Activated CD4-positive, alpha-beta memory T cell treated with anti-CD3 and anti-CD28 coated beads for 36 hours (primary cell): ENCODE measurements around the gene MCEE. TPM values are rescaled to one million over a fixed set of nuclear protein-coding genes. Genes with fewer than 3 reads are reported as not detected.
"Not testable (repeated sequence)": the region's sequence is repeated elsewhere in the genome, so short reads cannot be mapped to it uniquely, and the experiment has no call there.

Experiments
- CTCF ChIA-PET: fragments of 350-600 bp; sonication (Branson Sonifier 250); formaldehyde crosslinking; loops from one replicate; lab custom pipeline; 2021; ENCODE audit warnings: antibody characterized with exemption, inconsistent platforms; lab: Charles Lee
- POLR2A ChIA-PET: fragments of 350-600 bp; sonication (Branson Sonifier 250); formaldehyde crosslinking; loops from one replicate; lab custom pipeline; 2021; ENCODE audit warnings: antibody characterized with exemption; lab: Charles Lee
- DNase-seq: peaks from one replicate; pipeline ENCODE4 v3.0.0-alpha.2; 2020
- H3K27ac Mint-ChIP-seq: one replicate; pipeline ENCODE4 v1.8.0; 2021; ENCODE audit warnings: mixed read lengths
- H3K27me3 Mint-ChIP-seq: one replicate; pipeline ENCODE4 v1.8.0; 2021; ENCODE audit warnings: mixed read lengths
- H3K36me3 Mint-ChIP-seq: one replicate; pipeline ENCODE4 v1.8.0; 2021; ENCODE audit warnings: mixed read lengths
- H3K4me1 Mint-ChIP-seq: one replicate; pipeline ENCODE4 v1.8.0; 2021; ENCODE audit warnings: low read depth, mixed read lengths
- H3K4me3 Mint-ChIP-seq: one replicate; pipeline ENCODE4 v1.8.0; 2021; ENCODE audit warnings: mild to moderate bottlenecking, mixed read lengths
- H3K9me3 Mint-ChIP-seq: one replicate; pipeline ENCODE4 v1.8.0; 2021; ENCODE audit warnings: mixed read lengths
- intact Hi-C: fragments of 100-400 bp; cut with micrococcal nuclease; formaldehyde crosslinking; loops from one replicate; pipeline ENCODE4 v1.15.1; 2023
- total RNA-seq, 2 experiments: library from RNA; stranded (reverse); gene quantifications; one replicate each; pipeline ENCODE4 v1.2.3, GENCODE V29; 2021

MCEE gene
- 10 to 100 TPM; 12.0 to 16.1 TPM for total RNA-seq

DNA sequence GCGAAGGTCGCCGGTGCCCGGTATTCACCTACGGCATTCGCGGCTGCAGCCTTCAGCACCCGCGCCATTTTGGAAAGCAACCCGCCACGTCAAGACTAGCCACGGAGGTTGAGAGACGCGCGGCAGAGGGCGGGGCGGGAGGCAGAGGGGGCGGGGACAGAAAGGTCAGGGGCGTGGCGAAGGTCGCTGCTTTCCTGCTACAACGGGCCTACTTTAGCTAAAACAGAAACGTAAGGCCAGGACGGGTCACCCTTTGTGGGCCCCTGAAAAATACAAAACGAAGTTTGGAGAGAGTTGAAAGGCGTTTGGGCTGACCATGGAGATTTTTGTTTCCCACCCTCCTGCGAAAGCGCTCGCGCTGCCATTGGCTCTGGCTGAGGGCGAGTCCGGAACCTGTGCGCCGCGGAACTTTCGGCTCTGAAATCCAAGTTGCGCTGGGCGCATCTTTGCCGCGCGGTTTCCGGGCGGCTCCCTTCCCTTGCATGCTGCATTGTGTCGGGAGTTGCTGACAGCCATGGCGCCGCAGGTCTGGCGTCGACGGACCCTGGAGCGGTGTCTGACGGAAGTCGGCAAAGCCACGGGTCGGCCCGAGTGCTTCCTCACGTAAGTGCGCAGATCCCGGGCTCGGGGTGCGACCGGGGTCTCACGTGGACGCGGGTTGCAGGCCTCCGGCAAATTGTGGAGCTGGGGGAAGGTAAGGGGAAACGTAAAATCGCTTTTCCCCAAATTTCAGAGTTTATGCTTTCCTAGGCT, at the start of gene MCEE, which contains the start of gene MPHOSPH10:
Gene MCEE, minus strand, starts transcription at position 78 of the 753 bp plus-strand sequence. Its CDS starts 10 bp downstream, at position 68.
Gene MPHOSPH10, plus strand, starts transcription at position 483 of the 753 bp plus-strand sequence. Its CDS starts 32 bp downstream, at position 515.
- H3K4me1 Mint-ChIP-seq: peaks cover 11% of the 10 kb centered on the region
- peaks cover 8% of the 10 kb centered on the region for H3K36me3 Mint-ChIP-seq
- ChIA-PET POLR2A (interaction anchor here (0.7 to 2.6 kb wide), 8 partner anchors 9 to 97 kb away, joined by 3 to 20 read pairs (median 4); partner anchors contain the start of genes NAGK and PAIP2B), CTCF (interaction anchor here (0.9 to 4.1 kb wide), 6 partner anchors 14 to 146 kb away, joined by 3 to 28 read pairs (median 3); partner anchors contain the start of gene NAGK)
- H3K27me3 Mint-ChIP-seq: no peaks in the 10 kb centered on the region
- H3K4me3 Mint-ChIP-seq: no peak within 1 kb of the TSS
- no peak within 1 kb of the TSS for H3K27ac Mint-ChIP-seq
- DNase-seq: peak; percentile 94
- intact Hi-C loops: loop anchor here (1.0 kb wide), 3 partner anchors 30 to 97 kb away; partner anchors contain the start of genes NAGK and PAIP2B
- H3K9me3 Mint-ChIP-seq: no peaks in the 10 kb centered on the region

DNA sequence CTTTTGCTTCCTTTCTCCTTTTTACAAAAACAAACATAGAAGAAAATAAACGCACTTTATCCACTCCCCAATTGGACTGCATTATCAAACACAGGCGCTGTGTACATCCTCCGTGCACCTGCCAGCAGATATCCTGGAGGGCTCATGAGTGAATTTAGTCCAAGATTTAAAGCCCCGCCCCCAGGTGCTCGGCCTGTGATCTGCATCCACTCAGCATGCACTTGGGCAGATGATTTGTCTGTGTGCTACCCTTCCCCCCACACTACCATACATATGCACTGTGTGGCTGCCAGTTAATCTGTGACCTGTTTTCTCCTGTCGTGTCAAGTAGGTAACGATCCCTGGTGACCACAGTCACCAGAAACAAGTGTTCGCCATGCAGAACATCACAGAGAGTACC, 48.8 kb upstream of the MCEE start:
- H3K9me3 Mint-ChIP-seq, POLR2A ChIA-PET, H3K36me3 Mint-ChIP-seq, H3K27me3 Mint-ChIP-seq, CTCF ChIA-PET, H3K4me3 Mint-ChIP-seq, intact Hi-C loops, DNase-seq, H3K27ac Mint-ChIP-seq, H3K4me1 Mint-ChIP-seq: not testable (repeated sequence)

DNA sequence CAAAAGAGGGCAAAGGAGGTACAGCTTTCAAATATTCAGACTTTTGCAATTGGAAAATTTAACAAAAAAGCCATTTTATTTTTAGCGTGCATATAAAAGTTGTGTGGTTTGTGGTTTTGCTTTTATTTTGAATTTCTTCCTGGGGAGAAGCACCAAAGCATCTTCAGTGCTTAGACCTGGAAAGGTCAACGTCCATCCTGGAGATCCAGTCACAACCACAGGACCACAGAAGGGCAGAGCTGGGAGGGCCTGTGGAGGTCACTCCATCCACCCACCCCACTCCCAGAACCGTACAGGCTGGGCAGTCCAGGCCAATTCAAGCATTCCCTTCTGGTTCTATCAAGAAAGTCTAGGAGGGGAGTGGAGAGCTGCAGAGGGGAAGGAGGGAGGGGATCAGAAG, 44.2 kb upstream of the MCEE start:
- ChIA-PET POLR2A (no interaction called here), CTCF (no interaction called here)
- no peak for DNase-seq
- peaks cover 3% of the 10 kb centered on the region for H3K4me1 Mint-ChIP-seq
- intact Hi-C loops: no loop called here
- no peaks in the 10 kb centered on the region for H3K9me3 Mint-ChIP-seq
- peaks cover 2% of the 10 kb centered on the region for H3K27me3 Mint-ChIP-seq
- no peaks in the 10 kb centered on the region for H3K36me3 Mint-ChIP-seq
- no peak overlapping the region for H3K4me3 Mint-ChIP-seq
- H3K27ac Mint-ChIP-seq: no peak overlapping the region

DNA sequence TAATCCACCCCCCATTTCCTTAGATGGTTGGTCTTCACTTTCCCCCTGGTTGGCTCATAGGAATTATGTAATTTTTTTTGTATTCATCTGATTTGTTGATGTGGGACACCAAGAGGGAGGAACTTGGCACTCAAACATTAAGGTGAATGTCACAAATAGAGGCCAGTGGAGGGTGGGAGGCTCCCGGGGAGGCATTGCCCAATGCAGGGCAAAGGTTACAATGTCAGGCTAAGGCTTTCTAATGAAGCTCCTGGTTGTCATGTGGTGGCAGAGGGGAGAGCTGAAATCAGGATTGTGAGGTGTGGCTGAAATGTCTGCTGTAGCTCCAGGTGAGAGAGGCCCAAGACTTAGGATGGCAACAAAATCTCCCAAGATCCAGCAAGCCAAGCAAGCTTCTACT, 43.1 kb upstream of the MCEE start:
- Mint-ChIP-seq H3K27ac (no peak overlapping the region), H3K27me3 (peaks cover 2% of the 10 kb centered on the region)
- intact Hi-C loops: no loop called here

DNA sequence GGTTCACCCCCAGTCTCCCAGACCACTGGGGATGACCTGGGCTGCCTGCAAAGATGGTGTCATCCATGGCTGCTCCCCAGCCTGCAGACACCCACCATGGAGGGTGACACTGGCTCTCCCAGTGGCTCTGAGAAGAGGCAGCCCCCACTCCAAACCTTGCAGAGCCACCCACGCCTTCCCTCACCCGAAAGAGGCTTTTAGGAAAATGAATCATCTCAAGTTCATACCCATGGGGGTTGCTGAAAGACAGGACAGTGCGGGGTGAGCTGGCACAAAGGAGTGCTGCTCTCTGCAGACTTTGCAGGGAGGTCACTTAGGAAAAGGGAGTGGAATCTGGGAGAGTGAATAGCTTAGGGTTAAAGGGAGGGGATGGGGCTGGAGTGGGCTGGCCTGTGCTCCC, 36.8 kb upstream of the MCEE start:
- Mint-ChIP-seq H3K4me1 (peaks cover 3% of the 10 kb centered on the region), H3K4me3 (no peak overlapping the region), H3K36me3 (no peaks in the 10 kb centered on the region), H3K27ac (no peak overlapping the region), H3K27me3 (peaks cover 3% of the 10 kb centered on the region), H3K9me3 (no peaks in the 10 kb centered on the region)
- DNase-seq: peak; percentile 25
- intact Hi-C loops: no loop called here
- ChIA-PET POLR2A (no interaction called here), CTCF (no interaction called here)

More for the DNA sequence above, 43.1 kb upstream of the MCEE start:
- no peak for DNase-seq
- ChIA-PET POLR2A (no interaction called here), CTCF (no interaction called here)
- H3K4me3 Mint-ChIP-seq: no peak overlapping the region
- H3K4me1 Mint-ChIP-seq: peaks cover 3% of the 10 kb centered on the region
- H3K9me3 Mint-ChIP-seq: no peaks in the 10 kb centered on the region
- H3K36me3 Mint-ChIP-seq: no peaks in the 10 kb centered on the region

DNA sequence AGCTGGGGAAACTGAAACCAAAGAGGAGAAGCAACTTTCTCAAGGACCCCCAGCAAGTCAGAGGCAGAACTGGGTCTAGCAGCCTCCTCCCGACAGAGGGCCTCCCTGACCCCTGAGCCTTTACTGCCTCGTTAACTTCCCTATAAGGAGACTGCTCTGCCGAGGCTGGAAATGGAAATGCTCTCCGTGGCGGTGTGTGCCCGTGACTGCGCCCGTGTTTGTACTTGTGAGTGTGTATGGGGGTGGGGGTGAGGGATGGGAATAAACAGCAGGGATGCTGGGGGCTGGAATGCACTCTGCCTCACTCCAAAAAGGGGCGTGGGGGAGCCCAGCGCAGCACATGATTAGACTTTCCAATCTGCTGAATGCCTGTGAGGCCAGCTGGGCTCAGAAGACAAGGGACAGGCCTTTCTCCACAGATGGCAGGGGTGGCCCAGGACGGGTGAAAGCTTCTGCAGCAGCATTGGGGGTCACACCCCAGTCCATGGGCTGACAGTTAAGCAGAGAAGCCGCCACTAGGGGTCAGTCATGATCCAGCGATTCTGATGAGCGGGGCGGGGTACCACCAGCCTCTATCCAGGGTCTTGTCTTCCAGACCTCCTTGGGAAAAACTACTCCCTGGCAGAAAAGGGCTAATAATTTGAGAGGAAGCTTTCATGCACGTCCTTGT, 27.2 kb upstream of the MCEE start:
- Mint-ChIP-seq H3K36me3 (no peaks in the 10 kb centered on the region), H3K4me1 (no peaks in the 10 kb centered on the region), H3K27ac (no peak overlapping the region), H3K27me3 (peaks cover 5% of the 10 kb centered on the region), H3K9me3 (no peaks in the 10 kb centered on the region), H3K4me3 (no peak overlapping the region)
- ChIA-PET CTCF (interaction anchor here (0.8 to 3.8 kb wide), 8 partner anchors 13 to 353 kb away, joined by 3 to 21 read pairs (median 5); partner anchors contain the start of gene ZNF638), POLR2A (no interaction called here)
- peak; percentile 66 for DNase-seq
- intact Hi-C loops: loop anchor here (1.0 to 10.0 kb wide), 2 partner anchors 138 to 353 kb away; no protein-coding TSS in a partner anchor

DNA sequence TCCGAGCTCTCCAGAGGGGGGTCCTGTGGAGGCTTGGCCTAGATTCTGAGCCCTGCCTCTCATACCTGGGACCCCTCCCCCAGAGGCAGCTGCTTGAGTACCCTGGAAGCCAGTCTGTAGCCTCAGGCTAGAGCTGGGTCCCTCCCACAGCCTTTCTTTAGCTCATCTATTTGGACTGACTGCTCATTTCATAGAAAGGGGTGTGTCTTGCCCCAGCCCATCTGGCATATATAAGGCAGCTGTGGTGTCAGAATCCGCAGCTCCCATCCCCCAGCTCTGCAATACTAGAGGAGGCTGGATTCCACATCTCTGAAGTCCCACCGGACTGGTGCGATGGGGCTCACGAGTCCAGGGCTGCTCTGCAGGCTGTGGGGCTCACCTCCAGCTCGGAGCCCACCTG, 26.5 kb upstream of the MCEE start:
- H3K4me1 Mint-ChIP-seq: no peaks in the 10 kb centered on the region
- intact Hi-C loops: loop anchor here (10.0 kb wide), 1 partner anchor 138 kb away; no protein-coding TSS in a partner anchor
- CTCF ChIA-PET: interaction anchor here (0.8 to 3.8 kb wide), 7 partner anchors 12 to 354 kb away, joined by 3 to 21 read pairs (median 5); partner anchors contain the start of gene ZNF638
- POLR2A ChIA-PET: no interaction called here
- no peak overlapping the region for H3K4me3 Mint-ChIP-seq
- no peaks in the 10 kb centered on the region for H3K9me3 Mint-ChIP-seq
- no peak overlapping the region for H3K27ac Mint-ChIP-seq
- no peaks in the 10 kb centered on the region for H3K36me3 Mint-ChIP-seq
- peaks cover 5% of the 10 kb centered on the region for H3K27me3 Mint-ChIP-seq
- DNase-seq: no peak

DNA sequence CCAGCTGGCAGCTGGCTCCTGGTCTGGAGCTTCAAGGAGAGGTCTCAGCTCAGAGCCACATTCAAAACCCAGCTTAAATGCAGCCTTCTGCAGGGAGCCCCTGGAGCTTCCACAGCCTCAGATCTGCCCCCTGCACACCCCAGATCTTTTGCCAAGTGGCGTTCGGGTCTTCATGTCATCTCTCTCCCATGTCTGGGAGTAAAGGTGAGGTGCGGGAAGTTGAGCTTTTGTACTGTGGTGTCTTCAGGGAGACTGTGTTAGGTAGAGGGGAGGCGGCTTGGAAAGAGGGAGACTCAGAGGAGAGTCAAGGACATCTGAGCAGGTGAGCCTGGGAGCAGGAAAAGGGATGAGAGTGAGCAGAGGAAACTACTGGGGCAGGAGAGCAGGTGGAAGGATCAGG, 25.8 kb upstream of the MCEE start:
- Mint-ChIP-seq H3K27ac (no peak overlapping the region), H3K4me3 (no peak overlapping the region), H3K9me3 (no peaks in the 10 kb centered on the region), H3K36me3 (no peaks in the 10 kb centered on the region), H3K4me1 (no peaks in the 10 kb centered on the region), H3K27me3 (peaks cover 5% of the 10 kb centered on the region)
- intact Hi-C loops: loop anchor here (2.0 to 10.0 kb wide), 2 partner anchors 107 to 139 kb away; no protein-coding TSS in a partner anchor
- ChIA-PET POLR2A (no interaction called here), CTCF (interaction anchor here (0.7 to 3.8 kb wide), 9 partner anchors 12 to 176 kb away, joined by 3 to 21 read pairs (median 3); partner anchors contain the start of gene ZNF638)
- DNase-seq: no peak

DNA sequence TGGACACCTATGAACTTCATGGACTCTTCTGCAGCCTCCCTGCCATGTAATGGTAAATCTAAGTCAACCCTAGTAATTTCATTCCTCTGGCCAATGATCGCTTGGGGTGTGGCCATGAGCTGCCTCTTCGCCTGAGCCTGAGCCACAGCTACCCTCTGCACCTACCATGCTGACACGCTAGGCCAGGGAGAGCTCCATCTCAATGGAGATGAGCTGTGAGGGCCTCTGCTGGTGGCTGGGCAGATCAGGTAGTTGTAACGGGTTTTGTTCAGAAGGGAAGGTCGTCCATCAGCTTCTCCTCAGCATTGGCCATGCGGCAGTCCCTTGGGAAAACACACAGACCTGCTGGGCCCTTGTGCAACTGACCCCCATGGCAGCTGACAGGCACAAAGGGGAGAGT, 24.8 kb upstream of the MCEE start:
- Mint-ChIP-seq H3K36me3 (peaks cover 2% of the 10 kb centered on the region), H3K27ac (no peak overlapping the region), H3K4me1 (no peaks in the 10 kb centered on the region), H3K9me3 (no peaks in the 10 kb centered on the region), H3K4me3 (no peak overlapping the region), H3K27me3 (peaks cover 5% of the 10 kb centered on the region)
- CTCF ChIA-PET: interaction anchor here (0.6 to 3.8 kb wide), 9 partner anchors 10 to 355 kb away, joined by 3 to 21 read pairs (median 5); partner anchors contain the start of gene ZNF638
- POLR2A ChIA-PET: no interaction called here
- DNase-seq: peak; percentile 54
- intact Hi-C loops: loop anchor here (2.0 to 10.0 kb wide), 2 partner anchors 106 to 140 kb away; no protein-coding TSS in a partner anchor

DNA sequence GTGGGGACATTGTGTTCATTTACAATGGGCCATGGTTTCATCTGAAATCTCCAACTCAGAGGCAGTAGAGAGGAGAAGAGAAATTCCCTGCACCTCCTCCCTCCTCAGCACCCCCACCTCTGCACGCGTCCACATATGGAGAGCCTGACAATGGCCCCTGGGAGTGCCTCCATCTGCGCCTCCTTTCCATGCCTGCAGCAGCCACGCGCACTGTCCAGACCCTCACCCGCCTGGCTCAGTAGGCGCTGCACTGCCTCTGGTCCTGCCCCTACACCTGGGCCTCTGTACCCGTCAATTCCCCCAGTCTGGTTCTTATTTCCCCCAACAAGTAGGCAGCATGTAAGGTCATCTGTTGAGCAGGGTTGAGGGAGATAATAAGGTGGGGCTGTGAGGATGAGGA, 24.2 kb upstream of the MCEE start:
- no peaks in the 10 kb centered on the region for H3K4me1 Mint-ChIP-seq
- CTCF ChIA-PET: interaction anchor here (1.2 to 3.8 kb wide), 6 partner anchors 10 to 356 kb away, joined by 3 to 21 read pairs (median 6); partner anchors contain the start of gene ZNF638
- H3K4me3 Mint-ChIP-seq: no peak overlapping the region
- H3K27me3 Mint-ChIP-seq: peaks cover 5% of the 10 kb centered on the region
- DNase-seq: no peak
- no peak overlapping the region for H3K27ac Mint-ChIP-seq
- POLR2A ChIA-PET: no interaction called here
- peaks cover 5% of the 10 kb centered on the region for H3K36me3 Mint-ChIP-seq
- intact Hi-C loops: loop anchor here (2.0 to 10.0 kb wide), 2 partner anchors 105 to 141 kb away; no protein-coding TSS in a partner anchor
- no peaks in the 10 kb centered on the region for H3K9me3 Mint-ChIP-seq

DNA sequence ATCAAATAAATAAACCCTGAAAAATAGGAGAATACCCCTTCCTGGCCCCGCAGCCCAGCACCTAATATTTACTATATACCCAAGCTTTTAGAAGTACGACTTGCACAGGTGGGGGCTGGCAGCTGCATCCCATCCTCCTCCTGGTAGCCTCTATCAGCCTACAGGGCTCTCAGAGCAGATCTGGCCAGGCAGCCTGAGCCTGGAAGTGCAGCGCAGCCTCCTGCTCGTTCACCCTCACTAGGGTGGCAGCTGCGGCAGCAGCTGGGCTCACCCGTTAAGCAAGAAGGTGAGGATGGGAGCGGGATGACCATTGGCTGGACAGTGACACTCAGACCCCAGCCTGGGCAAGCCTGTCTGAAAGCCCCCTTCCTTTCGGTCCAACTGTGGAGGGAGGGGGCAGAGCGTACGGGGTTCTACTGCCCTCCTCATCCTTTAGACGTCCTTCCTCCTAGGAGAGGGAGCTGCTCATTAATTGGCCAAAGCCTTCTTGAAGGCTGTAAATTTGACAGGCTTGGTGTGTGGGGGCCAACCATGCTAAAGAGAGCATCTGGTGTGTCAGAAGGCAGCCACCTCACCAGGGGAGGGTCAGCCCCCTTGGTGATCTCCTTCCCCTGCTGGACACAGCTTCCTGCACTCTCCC, 23.7 kb upstream of the MCEE start:
- Mint-ChIP-seq H3K36me3 (peaks cover 8% of the 10 kb centered on the region), H3K27ac (no peak overlapping the region), H3K27me3 (peaks cover 5% of the 10 kb centered on the region), H3K9me3 (no peaks in the 10 kb centered on the region), H3K4me1 (no peaks in the 10 kb centered on the region), H3K4me3 (no peak overlapping the region)
- no peak for DNase-seq
- POLR2A ChIA-PET: no interaction called here
- intact Hi-C loops: loop anchor here (2.0 to 10.0 kb wide), 2 partner anchors 105 to 141 kb away; no protein-coding TSS in a partner anchor
- CTCF ChIA-PET: interaction anchor here (1.4 to 3.4 kb wide), 4 partner anchors 10 to 357 kb away, joined by 3 to 17 read pairs (median 6); no protein-coding TSS in a partner anchor
